M059J (cell line): ENCODE data around the gene HDHD5. TPM values are rescaled to one million over a fixed set of nuclear protein-coding genes. Genes with fewer than 3 reads are reported as not detected.
A peak's percentile ranks its signal among the peaks of the same experiment; 100 is the strongest.
"Not testable (repeated sequence)": the region's sequence is repeated elsewhere in the genome, so short reads cannot be mapped to it uniquely, and the experiment has no call there.

Experiments used
- DNase-seq: peaks from one replicate; pipeline ENCODE4 v3.0.0-alpha.2; 2012; ENCODE audit warnings: low read depth
- total RNA-seq: library from RNA; depleted of rRNA; stranded (reverse); fragments of >200 nt; shearing (Covaris generic); gene quantifications from 2 replicates; pipeline ENCODE4 v1.2.3, GENCODE V29; 2014

The HDHD5 gene
- total RNA-seq, 1 experiment from 2014 or later: 30.8 TPM

GRCh38 chr22:17157714-17158113 lies 1.4 kb downstream of the HDHD5 start:
- no peak for DNase-seq

- no peak for DNase-seq
These were observed 3.1 kb downstream of the HDHD5 start for GRCh38 chr22:17155941-17156340.

GRCh38 chr22:17152971-17153370 lies 6.1 kb downstream of the HDHD5 start:
- no peak for DNase-seq

GRCh38 chr22:17152340-17152739 lies 6.7 kb downstream of the HDHD5 start:
- DNase-seq: peak; percentile 57

GRCh38 chr22:17149076-17149815 lies 9.8 kb downstream of the HDHD5 start:
- no peak for DNase-seq

- not testable (repeated sequence) for DNase-seq
These were observed 11.6 kb downstream of the HDHD5 start for GRCh38 chr22:17147458-17147857.

GRCh38 chr22:17145021-17145680 lies 13.9 kb downstream of the HDHD5 start:
- no peak for DNase-seq

GRCh38 chr22:17143826-17144225 lies 15.3 kb downstream of the HDHD5 start:
- DNase-seq: no peak

GRCh38 chr22:17143101-17143500 lies 16.0 kb downstream of the HDHD5 start:
- no peak for DNase-seq

GRCh38 chr22:17140826-17141766 lies 18.0 kb downstream of the HDHD5 start:
- DNase-seq: no peak

- no peak for DNase-seq
These were observed 19.1 kb downstream of the HDHD5 start for GRCh38 chr22:17140022-17140421.

GRCh38 chr22:17138513-17138912 lies 20.6 kb downstream of the HDHD5 start:
- no peak for DNase-seq

GRCh38 chr22:17137861-17138425 lies 21.1 kb downstream of the HDHD5 start:
- DNase-seq: no peak

- no peak for DNase-seq
These were observed 21.9 kb downstream of the HDHD5 start for GRCh38 chr22:17137170-17137569.

GRCh38 chr22:17135153-17135760 lies 23.8 kb downstream of the HDHD5 start:
- no peak for DNase-seq

GRCh38 chr22:17133137-17133536 lies 25.9 kb downstream of the HDHD5 start:
- no peak for DNase-seq

GRCh38 chr22:17132112-17132511 lies 27.0 kb downstream of the HDHD5 start:
- no peak for DNase-seq

GRCh38 chr22:17131686-17132085 lies 27.4 kb downstream of the HDHD5 start:
- peak; percentile 19 for DNase-seq

- peak; percentile 46 for DNase-seq
These were observed 28.9 kb downstream of the HDHD5 start for GRCh38 chr22:17130199-17130598.

- DNase-seq: peak; percentile 49
These were observed 37.6 kb downstream of the HDHD5 start, which contains the start of gene TMEM121B for GRCh38 chr22:17121233-17122195. Gene TMEM121B, minus strand, starts transcription at chr22:17121360. Its CDS starts 233 bp downstream, at chr22:17121127.
